Ovary (tissue), 3 donors: ENCODE results near the gene ZNF532.

Source experiments
- EP300 ChIP-seq: sonication (generic); formaldehyde crosslinking; IDR thresholded peaks from one replicate; pipeline ENCODE4 v1.6.1; 2017; ENCODE audit warnings: antibody characterized with exemption
- TF ChIP-seq, protein P1 (sequence below), 3 donors: fragments of 450-650 bp in 2 of 3; fragments of 200-600 bp in 1 of 3; IDR thresholded peaks; one replicate each; pipeline versions ENCODE4 v1.5.1 to v1.8.0; 2016 to 2022; ENCODE audit warnings: antibody characterized with exemption in 3 of 3, mild to moderate bottlenecking in 1 of 3
- donor health status: DM: no; HTN: no; CAD: no.

DNA sequence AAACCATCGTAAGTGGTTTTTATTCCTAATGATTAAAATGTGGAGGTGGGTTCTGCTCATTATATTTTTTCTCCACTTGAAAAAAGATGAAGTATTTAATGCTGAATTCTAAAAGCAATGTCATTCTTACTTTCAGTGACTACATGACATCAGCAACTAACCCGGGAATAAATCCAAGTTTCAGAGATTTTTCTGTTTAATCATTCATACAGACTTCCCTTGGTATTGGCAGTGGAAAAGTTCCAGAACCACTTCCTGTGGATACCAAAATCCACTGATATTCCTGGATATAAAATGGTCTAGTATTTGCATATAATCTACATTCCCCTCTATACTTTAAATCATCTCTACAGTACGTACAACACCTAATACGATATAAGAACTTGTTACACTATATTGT lies 128.6 kb downstream of the ZNF532 start:
- TF ChIP-seq, protein P1, sequence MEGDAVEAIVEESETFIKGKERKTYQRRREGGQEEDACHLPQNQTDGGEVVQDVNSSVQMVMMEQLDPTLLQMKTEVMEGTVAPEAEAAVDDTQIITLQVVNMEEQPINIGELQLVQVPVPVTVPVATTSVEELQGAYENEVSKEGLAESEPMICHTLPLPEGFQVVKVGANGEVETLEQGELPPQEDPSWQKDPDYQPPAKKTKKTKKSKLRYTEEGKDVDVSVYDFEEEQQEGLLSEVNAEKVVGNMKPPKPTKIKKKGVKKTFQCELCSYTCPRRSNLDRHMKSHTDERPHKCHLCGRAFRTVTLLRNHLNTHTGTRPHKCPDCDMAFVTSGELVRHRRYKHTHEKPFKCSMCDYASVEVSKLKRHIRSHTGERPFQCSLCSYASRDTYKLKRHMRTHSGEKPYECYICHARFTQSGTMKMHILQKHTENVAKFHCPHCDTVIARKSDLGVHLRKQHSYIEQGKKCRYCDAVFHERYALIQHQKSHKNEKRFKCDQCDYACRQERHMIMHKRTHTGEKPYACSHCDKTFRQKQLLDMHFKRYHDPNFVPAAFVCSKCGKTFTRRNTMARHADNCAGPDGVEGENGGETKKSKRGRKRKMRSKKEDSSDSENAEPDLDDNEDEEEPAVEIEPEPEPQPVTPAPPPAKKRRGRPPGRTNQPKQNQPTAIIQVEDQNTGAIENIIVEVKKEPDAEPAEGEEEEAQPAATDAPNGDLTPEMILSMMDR (IDR thresholded peaks at IDR 0.05), result no peak
- no peak for TF ChIP-seq EP300
